ENCODE data around the gene CHRM1. TPM values are rescaled to one million over a fixed set of nuclear protein-coding genes. Genes with fewer than 3 reads are reported as not detected.

Gene CHRM1
- total RNA-seq, 1 experiment from 2014 or later = 0.41 TPM

- no peak overlapping the region for H3K27ac ChIP-seq (ENCODE audit: low read depth, low read length, poor library complexity, severe bottlenecking)
- ChIA-PET POLR2A (ENCODE audit: low non-redundant PET) (no interaction called here), CTCF (interaction anchor here (0.6 to 1.4 kb wide), 8 partner anchors 13 to 142 kb away, joined by 3 to 15 read pairs (median 4); partner anchors contain the start of gene CHRM1)
- peaks cover 17% of the 10 kb centered on the region for H3K4me1 ChIP-seq (ENCODE audit: insufficient read depth, low read length, poor library complexity, severe bottlenecking)
- peak; percentile 89 for TF ChIP-seq CTCF (conservative IDR thresholded peaks at IDR 0.05; ENCODE audit: low read depth, low read length)
- TF ChIP-seq EZH2 (IDR thresholded peaks at IDR 0.05; ENCODE audit: borderline replicate concordance, low read depth, low read length, poor library complexity, severe bottlenecking) = no peak
- no TSS peak for BruUV-seq (replicated peaks)
- H3K27me3 ChIP-seq (replicated peaks; ENCODE audit: insufficient read depth, low read depth, low read length, poor library complexity) = no peaks in the 10 kb centered on the region
- peak; percentile 93 for DNase-seq (ENCODE audit: low spot score)
- no peaks in the 10 kb centered on the region for H3K9me3 ChIP-seq (ENCODE audit: low read depth, low read length, poor library complexity, severe bottlenecking)
- H3K4me3 ChIP-seq (ENCODE audit: low read depth, low read length, poor library complexity, severe bottlenecking) = no peak overlapping the region
- no peaks in the 10 kb centered on the region for H3K36me3 ChIP-seq (ENCODE audit: insufficient read depth, low read length, poor library complexity, severe bottlenecking)
- intact Hi-C loops (cut with micrococcal nuclease; ENCODE audit: unreplicated experiment) = loop anchor here (1.0 to 2.0 kb wide), 2 partner anchors 66 to 304 kb away; no protein-coding TSS in a partner anchor
Observed at GRCh38 chr11:62909107-62909894, 11.9 kb downstream of the CHRM1 start.

GRCh38 chr11:62908468-62909072, 12.6 kb downstream of the CHRM1 start:
- no peak for DNase-seq (ENCODE audit: low spot score)
- intact Hi-C loops (cut with micrococcal nuclease; ENCODE audit: unreplicated experiment) = loop anchor here (1.0 to 2.0 kb wide), 2 partner anchors 67 to 304 kb away; no protein-coding TSS in a partner anchor

More at GRCh38 chr11:62908468-62909072, 12.6 kb downstream of the CHRM1 start:
- ChIA-PET POLR2A (ENCODE audit: low non-redundant PET) (no interaction called here), CTCF (interaction anchor here (0.6 to 1.4 kb wide), 7 partner anchors 13 to 141 kb away, joined by 3 to 15 read pairs (median 5); partner anchors contain the start of gene CHRM1)
- Histone ChIP-seq H3K27ac (ENCODE audit: low read depth, low read length, poor library complexity, severe bottlenecking) (no peak overlapping the region), H3K4me3 (ENCODE audit: low read depth, low read length, poor library complexity, severe bottlenecking) (no peak overlapping the region), H3K36me3 (ENCODE audit: insufficient read depth, low read length, poor library complexity, severe bottlenecking) (no peaks in the 10 kb centered on the region), H3K9me3 (ENCODE audit: low read depth, low read length, poor library complexity, severe bottlenecking) (no peaks in the 10 kb centered on the region), H3K4me1 (ENCODE audit: insufficient read depth, low read length, poor library complexity, severe bottlenecking) (peaks cover 17% of the 10 kb centered on the region), H3K27me3 (replicated peaks; ENCODE audit: insufficient read depth, low read depth, low read length, poor library complexity) (no peaks in the 10 kb centered on the region)
- no TSS peak for BruUV-seq (replicated peaks)
- TF ChIP-seq EZH2 (IDR thresholded peaks at IDR 0.05; ENCODE audit: borderline replicate concordance, low read depth, low read length, poor library complexity, severe bottlenecking) (no peak), CTCF (conservative IDR thresholded peaks at IDR 0.05; ENCODE audit: low read depth, low read length) (no peak)
